ENCODE measurements around the gene PIP4P1.

Gene PIP4P1

DNA sequence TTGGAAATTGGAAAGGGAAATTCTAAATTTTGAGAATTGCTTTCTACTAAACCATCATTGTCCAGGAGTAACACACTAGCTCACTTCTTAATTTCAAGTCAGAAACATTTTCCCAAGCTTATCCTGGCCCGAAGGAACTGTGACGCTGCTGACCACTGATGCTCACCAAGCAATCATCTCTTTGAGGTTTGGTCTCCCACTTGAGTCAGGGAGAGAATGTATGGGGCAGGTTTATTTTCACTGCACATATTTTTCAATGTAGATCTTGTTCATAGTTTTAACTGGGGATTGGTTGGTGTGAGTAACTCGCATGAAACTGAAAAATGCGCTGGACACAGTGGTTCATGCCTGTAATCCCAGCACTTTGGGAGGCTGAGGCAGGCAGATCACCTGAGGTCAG lies 31.3 kb upstream of the PIP4P1 start:
- TF ChIP-seq, protein P1, sequence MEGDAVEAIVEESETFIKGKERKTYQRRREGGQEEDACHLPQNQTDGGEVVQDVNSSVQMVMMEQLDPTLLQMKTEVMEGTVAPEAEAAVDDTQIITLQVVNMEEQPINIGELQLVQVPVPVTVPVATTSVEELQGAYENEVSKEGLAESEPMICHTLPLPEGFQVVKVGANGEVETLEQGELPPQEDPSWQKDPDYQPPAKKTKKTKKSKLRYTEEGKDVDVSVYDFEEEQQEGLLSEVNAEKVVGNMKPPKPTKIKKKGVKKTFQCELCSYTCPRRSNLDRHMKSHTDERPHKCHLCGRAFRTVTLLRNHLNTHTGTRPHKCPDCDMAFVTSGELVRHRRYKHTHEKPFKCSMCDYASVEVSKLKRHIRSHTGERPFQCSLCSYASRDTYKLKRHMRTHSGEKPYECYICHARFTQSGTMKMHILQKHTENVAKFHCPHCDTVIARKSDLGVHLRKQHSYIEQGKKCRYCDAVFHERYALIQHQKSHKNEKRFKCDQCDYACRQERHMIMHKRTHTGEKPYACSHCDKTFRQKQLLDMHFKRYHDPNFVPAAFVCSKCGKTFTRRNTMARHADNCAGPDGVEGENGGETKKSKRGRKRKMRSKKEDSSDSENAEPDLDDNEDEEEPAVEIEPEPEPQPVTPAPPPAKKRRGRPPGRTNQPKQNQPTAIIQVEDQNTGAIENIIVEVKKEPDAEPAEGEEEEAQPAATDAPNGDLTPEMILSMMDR (IDR thresholded peaks at IDR 0.05; ENCODE audit: low read length) = no peak
- TF ChIP-seq EZH2 (optimal IDR thresholded peaks at IDR 0.05; ENCODE audit: low read depth, low read length) = no peak
- Histone ChIP-seq H2AFZ (ENCODE audit: low read length) (no peak overlapping the region), H3K9ac (ENCODE audit: low read length) (no peak overlapping the region), H3K27ac (ENCODE audit: low read length) (peak overlapping the region; percentile 89; the same call in 1 of the 2 replicates), H3K4me2 (ENCODE audit: low read depth, low read length) (peak overlapping the region; percentile 60), H3K36me3 (replicated peaks; ENCODE audit: insufficient read depth, low read length) (no peaks in the 10 kb centered on the region), H3K9me2 (replicated peaks; ENCODE audit: insufficient read depth, low read length) (no peaks in the 10 kb centered on the region), H3K9me3 (replicated peaks; ENCODE audit: insufficient read depth, low read length) (no peaks in the 10 kb centered on the region), H3K4me3 (ENCODE audit: low read length) (no peak overlapping the region), H3F3A (ENCODE audit: insufficient read depth, low read length) (peaks cover 11% of the 10 kb centered on the region), H4K20me1 (ENCODE audit: insufficient read depth, low read length) (no peaks in the 10 kb centered on the region), H3K79me2 (ENCODE audit: low read length) (no peaks in the 10 kb centered on the region), H3K4me1 (ENCODE audit: low read length) (peaks cover 21% of the 10 kb centered on the region), H3K27me3 (replicated peaks; ENCODE audit: insufficient read depth, low read length) (no peaks in the 10 kb centered on the region)
- DNase-seq = no peak

DNA sequence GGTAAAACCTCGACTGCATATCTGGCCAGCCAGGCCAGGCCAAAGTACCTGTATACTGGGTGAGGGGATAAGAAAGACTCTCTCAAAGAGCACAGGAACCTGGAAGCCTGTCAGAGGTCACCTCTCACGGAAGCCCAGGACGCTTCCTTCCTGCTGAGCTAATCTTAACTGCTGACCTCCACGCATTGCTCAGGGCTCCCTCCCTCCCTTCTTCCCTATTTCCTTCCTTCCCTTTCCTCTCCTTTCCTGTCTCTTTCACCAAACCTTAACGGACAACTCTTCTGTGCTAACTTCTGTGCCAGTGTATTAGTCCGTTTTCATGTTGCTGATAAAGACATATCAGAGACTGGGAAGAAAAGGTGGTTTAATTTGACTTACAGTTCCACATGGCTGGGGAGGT lies 29.3 kb upstream of the PIP4P1 start:
- Histone ChIP-seq H3K9ac (ENCODE audit: low read length) (peak overlapping the region; percentile 66; the same call in 1 of the 2 replicates), H3F3A (ENCODE audit: insufficient read depth, low read length) (peaks cover 11% of the 10 kb centered on the region), H3K36me3 (replicated peaks; ENCODE audit: insufficient read depth, low read length) (no peaks in the 10 kb centered on the region), H4K20me1 (ENCODE audit: insufficient read depth, low read length) (no peaks in the 10 kb centered on the region), H3K4me2 (ENCODE audit: low read depth, low read length) (peak overlapping the region; percentile 60), H3K27ac (ENCODE audit: low read length) (peak overlapping the region; percentile 89; the same call in 1 of the 2 replicates), H3K4me1 (ENCODE audit: low read length) (peaks cover 21% of the 10 kb centered on the region), H3K27me3 (replicated peaks; ENCODE audit: insufficient read depth, low read length) (no peaks in the 10 kb centered on the region), H3K9me2 (replicated peaks; ENCODE audit: insufficient read depth, low read length) (no peaks in the 10 kb centered on the region), H2AFZ (ENCODE audit: low read length) (peak overlapping the region; percentile 75), H3K79me2 (ENCODE audit: low read length) (no peaks in the 10 kb centered on the region), H3K9me3 (replicated peaks; ENCODE audit: insufficient read depth, low read length) (no peaks in the 10 kb centered on the region), H3K4me3 (ENCODE audit: low read length) (peak overlapping the region; percentile 19; the same call in 1 of the 2 replicates)
- TF ChIP-seq, protein P1 (IDR thresholded peaks at IDR 0.05; ENCODE audit: low read length) = no peak
- TF ChIP-seq EZH2phosphoT487 (IDR thresholded peaks at IDR 0.05; ENCODE audit: low read length) (no peak), EZH2 (optimal IDR thresholded peaks at IDR 0.05; ENCODE audit: low read depth, low read length) (no peak)
- DNase-seq = no peak

DNA sequence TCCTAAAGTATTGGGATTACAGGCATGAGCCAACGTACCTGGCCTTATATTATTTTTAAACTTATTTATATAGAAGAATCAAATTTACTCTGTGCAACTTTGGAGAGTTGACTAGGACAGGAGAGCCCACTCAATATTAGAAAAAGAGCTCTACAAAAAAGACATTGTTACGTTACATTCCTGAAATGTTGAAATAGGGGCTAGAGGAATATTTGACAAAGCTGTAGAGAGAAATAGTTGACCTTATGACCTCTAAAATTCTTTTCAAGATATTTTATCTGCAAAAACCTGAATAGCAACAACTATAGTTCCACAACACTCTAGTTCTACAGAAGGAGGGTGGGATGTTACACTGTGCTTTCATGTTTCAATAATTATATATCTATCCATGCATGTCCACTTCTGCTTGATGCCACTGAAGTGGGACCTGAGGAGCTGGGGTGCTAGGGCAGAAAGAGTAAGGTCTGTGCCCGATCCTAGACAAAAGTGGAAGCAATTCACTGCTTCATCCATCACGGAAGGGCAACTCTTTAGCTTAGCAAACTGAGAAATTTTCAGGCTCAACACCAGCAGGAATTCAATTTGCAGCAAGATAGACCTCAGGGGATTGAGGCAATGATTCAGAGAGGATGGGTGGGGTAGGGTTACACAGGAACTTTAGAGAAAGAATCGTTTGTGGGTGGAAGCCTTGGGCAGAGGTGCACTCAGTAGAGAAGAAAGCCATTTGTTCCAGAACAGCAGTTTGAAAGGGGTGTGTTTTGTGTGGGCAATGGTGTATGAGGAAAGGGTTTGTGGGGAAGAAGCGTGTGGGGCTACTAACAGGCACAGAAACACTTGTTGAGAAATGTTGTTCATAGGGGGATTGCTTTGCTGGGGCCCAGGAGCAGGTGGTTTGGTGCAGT lies 28.1 kb upstream of the PIP4P1 start:
- H3K4me1 ChIP-seq (ENCODE audit: low read length) = peaks cover 21% of the 10 kb centered on the region
- H3K27me3 ChIP-seq (replicated peaks; ENCODE audit: insufficient read depth, low read length) = no peaks in the 10 kb centered on the region
- H3K9ac ChIP-seq (ENCODE audit: low read length) = no peak overlapping the region
- H4K20me1 ChIP-seq (ENCODE audit: insufficient read depth, low read length) = no peaks in the 10 kb centered on the region
- peaks cover 11% of the 10 kb centered on the region for H3F3A ChIP-seq (ENCODE audit: insufficient read depth, low read length)
- H3K9me3 ChIP-seq (replicated peaks; ENCODE audit: insufficient read depth, low read length) = no peaks in the 10 kb centered on the region
- TF ChIP-seq, protein P1 (IDR thresholded peaks at IDR 0.05; ENCODE audit: low read length) = no peak
- TF ChIP-seq EZH2phosphoT487 (IDR thresholded peaks at IDR 0.05; ENCODE audit: low read length) = no peak
- H2AFZ ChIP-seq (ENCODE audit: low read length) = no peak overlapping the region
- no peak overlapping the region for H3K27ac ChIP-seq (ENCODE audit: low read length)
- no peak overlapping the region for H3K4me3 ChIP-seq (ENCODE audit: low read length)
- no peaks in the 10 kb centered on the region for H3K36me3 ChIP-seq (replicated peaks; ENCODE audit: insufficient read depth, low read length)
- no peak overlapping the region for H3K4me2 ChIP-seq (ENCODE audit: low read depth, low read length)
- no peak for DNase-seq
- no peaks in the 10 kb centered on the region for H3K9me2 ChIP-seq (replicated peaks; ENCODE audit: insufficient read depth, low read length)
- H3K79me2 ChIP-seq (ENCODE audit: low read length) = no peaks in the 10 kb centered on the region

All from MM.1S (cell line).